ENCODE data around the gene NDC1.

GRCh38 chr1:53725238-53725689 lies 112.8 kb downstream of the NDC1 start:
- TF ChIP-seq, protein P1, sequence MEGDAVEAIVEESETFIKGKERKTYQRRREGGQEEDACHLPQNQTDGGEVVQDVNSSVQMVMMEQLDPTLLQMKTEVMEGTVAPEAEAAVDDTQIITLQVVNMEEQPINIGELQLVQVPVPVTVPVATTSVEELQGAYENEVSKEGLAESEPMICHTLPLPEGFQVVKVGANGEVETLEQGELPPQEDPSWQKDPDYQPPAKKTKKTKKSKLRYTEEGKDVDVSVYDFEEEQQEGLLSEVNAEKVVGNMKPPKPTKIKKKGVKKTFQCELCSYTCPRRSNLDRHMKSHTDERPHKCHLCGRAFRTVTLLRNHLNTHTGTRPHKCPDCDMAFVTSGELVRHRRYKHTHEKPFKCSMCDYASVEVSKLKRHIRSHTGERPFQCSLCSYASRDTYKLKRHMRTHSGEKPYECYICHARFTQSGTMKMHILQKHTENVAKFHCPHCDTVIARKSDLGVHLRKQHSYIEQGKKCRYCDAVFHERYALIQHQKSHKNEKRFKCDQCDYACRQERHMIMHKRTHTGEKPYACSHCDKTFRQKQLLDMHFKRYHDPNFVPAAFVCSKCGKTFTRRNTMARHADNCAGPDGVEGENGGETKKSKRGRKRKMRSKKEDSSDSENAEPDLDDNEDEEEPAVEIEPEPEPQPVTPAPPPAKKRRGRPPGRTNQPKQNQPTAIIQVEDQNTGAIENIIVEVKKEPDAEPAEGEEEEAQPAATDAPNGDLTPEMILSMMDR (IDR thresholded peaks at IDR 0.05; ENCODE audit: insufficient read depth, low read depth, low read length) = peak; percentile 20
- no peak for TF ChIP-seq EZH2 (IDR thresholded peaks at IDR 0.05; ENCODE audit: insufficient read depth, low read length)
